Measurements from ENCODE around the gene RAMP3.
"Not testable (repeated sequence)": the region's sequence is repeated elsewhere in the genome, so short reads cannot be mapped to it uniquely, and the experiment has no call there.

RAMP3 gene

GRCh38 chr7:45157653-45158401 is at the start of gene RAMP3:
Gene RAMP3 (plus strand): TSS chr7:45157791. CDS start chr7:45157829, 38 bp downstream.
- no peak for DNase-seq

GRCh38 chr7:45108863-45109262 is 48.7 kb upstream of the RAMP3 start:
- no peak for DNase-seq

- DNase-seq, result peak; percentile 84
Observed at GRCh38 chr7:45111298-45112223, 46.0 kb upstream of the RAMP3 start, which contains the start of gene TBRG4. Gene TBRG4 (minus strand): TSS chr7:45111697. CDS start chr7:45109237, 2,460 bp downstream.

- no peak for DNase-seq
Observed at GRCh38 chr7:45112648-45113047, 44.9 kb upstream of the RAMP3 start.

- not testable (repeated sequence) for DNase-seq
Observed at GRCh38 chr7:45114257-45114656, 43.3 kb upstream of the RAMP3 start.

GRCh38 chr7:45114926-45115325 is 42.7 kb upstream of the RAMP3 start:
- no peak for DNase-seq

- no peak for DNase-seq
Observed at GRCh38 chr7:45116048-45116447, 41.5 kb upstream of the RAMP3 start.

- no peak for DNase-seq
Observed at GRCh38 chr7:45117582-45117981, 40.0 kb upstream of the RAMP3 start.

- DNase-seq, result no peak
Observed at GRCh38 chr7:45118292-45118691, 39.3 kb upstream of the RAMP3 start.

GRCh38 chr7:45118889-45119331 is 38.7 kb upstream of the RAMP3 start:
- no peak for DNase-seq

GRCh38 chr7:45119550-45119949 is 38.0 kb upstream of the RAMP3 start:
- DNase-seq, result no peak

- no peak for DNase-seq
Observed at GRCh38 chr7:45122975-45123860, 34.4 kb upstream of the RAMP3 start.

GRCh38 chr7:45123913-45124710 is 33.5 kb upstream of the RAMP3 start:
- no peak for DNase-seq

GRCh38 chr7:45125193-45125904 is 32.2 kb upstream of the RAMP3 start:
- no peak for DNase-seq

- no peak for DNase-seq
Observed at GRCh38 chr7:45126201-45126600, 31.4 kb upstream of the RAMP3 start.

- DNase-seq, result no peak
Observed at GRCh38 chr7:45126920-45127319, 30.7 kb upstream of the RAMP3 start.

- DNase-seq, result no peak
Observed at GRCh38 chr7:45129181-45129800, 28.3 kb upstream of the RAMP3 start.

GRCh38 chr7:45129906-45130305 is 27.7 kb upstream of the RAMP3 start:
- DNase-seq, result no peak

- DNase-seq, result no peak
Observed at GRCh38 chr7:45130910-45131309, 26.7 kb upstream of the RAMP3 start.

- no peak for DNase-seq
Observed at GRCh38 chr7:45131891-45132290, 25.7 kb upstream of the RAMP3 start.
